ENCODE measurements around the gene MPC1L.

GRCh38 chrX:40622479-40623138 is 619 bp upstream of the MPC1L start:
- no peak for TF ChIP-seq HNF4G (IDR thresholded peaks at IDR 0.05)
- no peak for TF ChIP-seq EGR1 (IDR thresholded peaks at IDR 0.05; ENCODE audit: low read depth in 2 of 2)
- TF ChIP-seq CTCF (IDR thresholded peaks at IDR 0.05; ENCODE audit: low read depth, low read length, missing input control), result no peak
